ENCODE data around the gene ZBTB47. TPM values are rescaled to one million over a fixed set of nuclear protein-coding genes. Genes with fewer than 3 reads are reported as not detected.

The ZBTB47 gene
- polyA plus RNA-seq, 1 experiment, result 7.8 TPM

DNA sequence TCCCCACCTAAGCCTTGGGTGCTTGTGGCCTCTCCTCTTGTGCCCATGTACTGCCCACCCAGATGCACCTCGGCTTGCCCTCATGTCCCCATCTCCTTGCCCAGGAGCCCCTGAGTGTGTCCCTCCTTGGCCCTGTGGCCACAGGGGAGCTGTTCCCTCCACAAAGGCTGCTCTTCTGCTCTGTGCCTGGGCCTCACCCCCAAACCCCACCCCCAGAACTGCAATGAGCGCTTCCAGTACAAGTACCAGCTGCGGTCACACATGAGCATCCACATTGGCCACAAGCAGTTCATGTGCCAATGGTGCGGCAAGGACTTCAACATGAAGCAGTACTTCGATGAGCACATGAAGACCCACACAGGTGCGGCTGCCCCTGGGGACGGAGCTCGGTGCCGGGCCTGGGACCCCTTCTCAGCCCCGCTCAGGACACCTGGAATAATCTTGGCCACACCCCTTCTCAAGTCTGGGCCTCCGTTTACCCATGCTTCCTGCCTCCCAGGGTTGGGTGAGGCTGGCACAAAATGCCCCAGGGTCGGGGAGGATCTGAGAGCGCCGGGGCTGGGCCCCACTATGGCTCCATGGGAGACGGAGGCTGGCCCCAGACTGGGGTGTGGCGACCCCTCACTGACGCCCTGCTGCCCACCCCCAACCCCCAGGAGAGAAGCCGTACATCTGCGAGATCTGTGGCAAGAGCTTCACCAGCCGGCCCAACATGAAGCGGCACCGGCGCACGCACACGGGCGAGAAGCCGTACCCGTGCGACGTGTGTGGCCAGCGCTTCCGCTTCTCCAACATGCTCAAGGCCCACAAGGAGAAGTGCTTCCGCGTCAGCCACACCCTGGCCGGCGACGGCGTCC lies 10.3 kb downstream of the ZBTB47 start:
- Histone ChIP-seq H3K27me3 (ENCODE audit: control insufficient read depth, insufficient read depth, low read length) (no peaks in the 10 kb centered on the region), H3K9me3 (ENCODE audit: control insufficient read depth, insufficient read depth, low read length) (peaks cover 4% of the 10 kb centered on the region), H3K4me3 (ENCODE audit: low read depth, low read length) (no peak overlapping the region), H3K27ac (ENCODE audit: low read depth, low read length) (no peak overlapping the region)
- ChIA-PET POLR2A (no interaction called here), CTCF (no interaction called here)
- DNase-seq (ENCODE audit: low read depth, low spot score), result no peak
- TF ChIP-seq, protein P1, sequence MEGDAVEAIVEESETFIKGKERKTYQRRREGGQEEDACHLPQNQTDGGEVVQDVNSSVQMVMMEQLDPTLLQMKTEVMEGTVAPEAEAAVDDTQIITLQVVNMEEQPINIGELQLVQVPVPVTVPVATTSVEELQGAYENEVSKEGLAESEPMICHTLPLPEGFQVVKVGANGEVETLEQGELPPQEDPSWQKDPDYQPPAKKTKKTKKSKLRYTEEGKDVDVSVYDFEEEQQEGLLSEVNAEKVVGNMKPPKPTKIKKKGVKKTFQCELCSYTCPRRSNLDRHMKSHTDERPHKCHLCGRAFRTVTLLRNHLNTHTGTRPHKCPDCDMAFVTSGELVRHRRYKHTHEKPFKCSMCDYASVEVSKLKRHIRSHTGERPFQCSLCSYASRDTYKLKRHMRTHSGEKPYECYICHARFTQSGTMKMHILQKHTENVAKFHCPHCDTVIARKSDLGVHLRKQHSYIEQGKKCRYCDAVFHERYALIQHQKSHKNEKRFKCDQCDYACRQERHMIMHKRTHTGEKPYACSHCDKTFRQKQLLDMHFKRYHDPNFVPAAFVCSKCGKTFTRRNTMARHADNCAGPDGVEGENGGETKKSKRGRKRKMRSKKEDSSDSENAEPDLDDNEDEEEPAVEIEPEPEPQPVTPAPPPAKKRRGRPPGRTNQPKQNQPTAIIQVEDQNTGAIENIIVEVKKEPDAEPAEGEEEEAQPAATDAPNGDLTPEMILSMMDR (IDR thresholded peaks at IDR 0.05; ENCODE audit: low read depth, low read length), result no peak

DNA sequence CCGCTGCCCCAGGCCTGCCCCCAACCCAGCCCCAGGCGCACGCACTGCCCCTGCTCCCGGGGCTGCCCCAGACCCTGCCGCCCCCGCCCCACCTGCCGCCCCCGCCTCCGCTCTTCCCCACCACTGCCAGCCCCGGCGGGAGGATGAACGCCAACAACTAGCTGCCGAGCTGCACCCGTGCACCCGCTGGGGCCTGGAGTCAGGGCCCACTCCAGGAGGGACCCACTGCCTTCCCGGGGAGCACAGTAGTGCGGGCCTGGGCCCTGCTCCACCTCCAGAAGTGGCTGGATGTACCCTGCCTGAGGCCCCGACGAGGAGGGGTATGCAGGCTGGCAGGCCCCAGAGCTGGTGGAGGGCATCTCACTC lies 10.9 kb downstream of the ZBTB47 start:
- Histone ChIP-seq H3K9me3 (ENCODE audit: control insufficient read depth, insufficient read depth, low read length) (peaks cover 7% of the 10 kb centered on the region), H3K27ac (ENCODE audit: low read depth, low read length) (no peak overlapping the region), H3K27me3 (ENCODE audit: control insufficient read depth, insufficient read depth, low read length) (peaks cover 1% of the 10 kb centered on the region), H3K4me3 (ENCODE audit: low read depth, low read length) (no peak overlapping the region)
- DNase-seq (ENCODE audit: low read depth, low spot score), result no peak
- POLR2A ChIA-PET, result no interaction called here
- TF ChIP-seq, protein P1 (IDR thresholded peaks at IDR 0.05; ENCODE audit: low read depth, low read length), result no peak
- CTCF ChIA-PET, result no interaction called here

DNA sequence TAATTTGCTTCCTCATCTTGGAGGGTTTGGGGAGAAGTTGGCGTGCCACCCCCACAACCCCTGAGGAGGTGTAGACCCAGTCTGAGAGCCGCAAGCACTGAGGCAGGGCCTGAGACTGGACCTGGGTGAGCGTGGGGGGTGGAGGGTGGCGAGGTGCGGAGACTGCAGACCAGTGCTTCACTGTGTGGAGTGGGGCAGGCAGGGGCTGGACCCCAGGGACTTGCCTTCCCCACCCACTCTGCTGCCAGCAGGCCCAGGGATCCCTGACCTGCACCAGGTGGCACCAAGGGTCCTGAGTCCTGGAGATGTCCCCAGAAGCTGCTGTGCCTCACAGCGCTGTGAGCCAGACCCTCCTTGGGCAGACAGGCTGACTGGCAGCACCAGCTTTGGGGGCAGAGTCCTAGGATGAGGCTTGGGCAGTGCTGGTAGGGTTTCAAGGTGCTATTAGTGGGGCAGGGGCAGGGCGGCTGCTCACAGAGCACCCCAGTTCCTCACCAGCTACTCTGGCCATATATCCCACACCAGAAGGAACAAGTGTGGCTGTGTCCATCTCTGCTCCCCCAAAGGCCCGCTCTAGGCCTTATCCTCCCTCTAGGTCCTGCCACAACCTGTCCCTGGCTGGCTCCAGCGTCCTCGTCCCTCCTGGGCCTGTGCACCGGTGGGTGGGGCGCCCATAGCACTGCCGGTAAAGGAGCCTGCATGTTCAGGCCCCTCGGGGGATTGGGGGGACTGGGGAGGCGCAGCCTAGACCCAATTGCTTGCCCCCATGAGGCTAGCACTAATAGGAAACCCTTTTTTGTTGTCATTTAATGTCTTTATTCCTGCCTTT lies 11.8 kb downstream of the ZBTB47 start:
- H3K27me3 ChIP-seq (ENCODE audit: control insufficient read depth, insufficient read depth, low read length), result peaks cover 5% of the 10 kb centered on the region
- TF ChIP-seq, protein P1 (IDR thresholded peaks at IDR 0.05; ENCODE audit: low read depth, low read length), result no peak
- H3K4me3 ChIP-seq (ENCODE audit: low read depth, low read length), result no peak overlapping the region
- CTCF ChIA-PET, result interaction anchor here (1.2 kb wide), 1 partner anchor 80 kb away, joined by 4 read pairs; no protein-coding TSS in a partner anchor
- POLR2A ChIA-PET, result interaction anchor here (1.1 kb wide), 1 partner anchor 11 kb away, joined by 3 read pairs; the partner anchor contains the start of gene ZBTB47
- H3K27ac ChIP-seq (ENCODE audit: low read depth, low read length), result no peak overlapping the region
- no peak for DNase-seq (ENCODE audit: low read depth, low spot score)
- H3K9me3 ChIP-seq (ENCODE audit: control insufficient read depth, insufficient read depth, low read length), result peaks cover 7% of the 10 kb centered on the region

DNA sequence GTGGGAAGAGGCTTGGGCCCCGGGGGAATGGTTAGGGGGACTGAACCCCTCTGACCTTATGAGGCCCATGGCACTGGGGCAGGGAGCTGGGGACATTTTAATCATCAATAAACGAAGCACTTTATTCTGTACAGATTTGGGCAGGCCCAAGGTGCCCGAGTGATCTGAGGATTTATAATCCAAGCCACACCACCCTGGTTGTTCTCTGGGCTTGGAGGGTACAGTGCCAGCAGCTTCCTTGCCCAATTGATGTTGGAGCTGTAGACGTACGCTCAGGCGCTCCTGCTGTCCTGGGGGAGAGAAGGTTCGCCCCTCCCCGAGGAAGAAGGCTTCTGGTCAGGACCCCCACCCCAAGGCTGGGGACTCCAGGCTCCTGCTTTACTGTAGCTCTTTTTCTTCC lies 12.5 kb downstream of the ZBTB47 start:
- CTCF ChIA-PET, result interaction anchor here (1.2 kb wide), 1 partner anchor 79 kb away, joined by 4 read pairs; no protein-coding TSS in a partner anchor
- H3K27me3 ChIP-seq (ENCODE audit: control insufficient read depth, insufficient read depth, low read length), result peaks cover 11% of the 10 kb centered on the region
- POLR2A ChIA-PET, result interaction anchor here (1.1 kb wide), 1 partner anchor 12 kb away, joined by 3 read pairs; the partner anchor contains the start of gene ZBTB47
- no peak overlapping the region for H3K4me3 ChIP-seq (ENCODE audit: low read depth, low read length)
- DNase-seq (ENCODE audit: low read depth, low spot score), result no peak
- TF ChIP-seq, protein P1 (IDR thresholded peaks at IDR 0.05; ENCODE audit: low read depth, low read length), result no peak
- H3K27ac ChIP-seq (ENCODE audit: low read depth, low read length), result no peak overlapping the region
- peaks cover 10% of the 10 kb centered on the region for H3K9me3 ChIP-seq (ENCODE audit: control insufficient read depth, insufficient read depth, low read length)
